SK-N-SH (cell line): ENCODE measurements around the gene TNRC6B. TPM values are rescaled to one million over a fixed set of nuclear protein-coding genes. Genes with fewer than 3 reads are reported as not detected.

Experiments used
- CTCF ChIA-PET: fragments of 300-600, 350-600 bp; formaldehyde crosslinking; extraction: SDS; loops from one replicate; lab custom pipeline; 2021; lab: Yijun Ruan, JAX
- POLR2A ChIA-PET: fragments of 350-600 bp; sonication (Branson Sonifier 250); formaldehyde crosslinking; extraction: SDS; loops from one replicate; lab custom pipeline; 2020; ENCODE audit warnings: antibody characterized with exemption, inconsistent platforms; lab: Yijun Ruan, JAX
- DNase-seq: peaks from one replicate; pipeline ENCODE4 v3.0.0; 2012
- H2AFZ ChIP-seq: fragments of 200-600 bp; sonication (generic); 2 replicates; pipeline ENCODE4 v1.8.1; 2016; ENCODE audit warnings: antibody characterized with exemption, mild to moderate bottlenecking, low read depth
- H3F3A ChIP-seq: fragments of 200-600 bp; sonication (generic); replicated peaks from 2 replicates; pipeline ENCODE3; 2016; ENCODE audit warnings: antibody characterized with exemption, mild to moderate bottlenecking; ENCODE audit not compliant: insufficient read depth
- H3K27ac ChIP-seq, 2 experiments: fragments of 200-500 bp in 1 of 2; fragments of 200-600 bp in 1 of 2; sonication (Bioruptor generic) in 1 of 2; sonication (generic), shearing (Covaris generic) in 1 of 2; 2 replicates each; pipeline versions ENCODE4 v1.5.1 to v1.6.1; 2014 to 2016; ENCODE audit warnings: low read depth in 2 of 2, inconsistent platforms in 1 of 2, low read length in 1 of 2, mild to moderate bottlenecking in 1 of 2, mixed read lengths in 1 of 2
- H3K27me3 ChIP-seq: fragments of 200-600 bp; sonication (generic), shearing (Covaris generic); 2 replicates; pipeline ENCODE4 v1.6.1; 2016; ENCODE audit warnings: mixed run types; ENCODE audit not compliant: insufficient read depth
- H3K36me3 ChIP-seq, 2 experiments: fragments of 200-500 bp in 1 of 2; fragments of 200-600 bp in 1 of 2; sonication (Bioruptor generic) in 1 of 2; sonication (generic) in 1 of 2; replicated peaks in 1 of 2; 2 replicates each; pipeline versions ENCODE3 to v1.5.1; 2014 to 2016; ENCODE audit warnings: low read length in 1 of 2, mild to moderate bottlenecking in 1 of 2; ENCODE audit not compliant: insufficient read depth in 2 of 2, control insufficient read depth in 1 of 2
- H3K4me1 ChIP-seq, 2 experiments: fragments of 200-500 bp in 1 of 2; fragments of 200-600 bp in 1 of 2; sonication (Bioruptor generic) in 1 of 2; sonication (generic), shearing (Covaris generic) in 1 of 2; 2 replicates each; pipeline versions ENCODE4 v1.5.1 to v1.6.1; 2014 to 2016; ENCODE audit warnings: low read depth in 1 of 2, low read length in 1 of 2, mixed run types in 1 of 2; ENCODE audit not compliant: insufficient read depth in 2 of 2, control insufficient read depth in 1 of 2
- H3K4me2 ChIP-seq: fragments of 200-600 bp; sonication (generic), shearing (Covaris generic); 2 replicates; pipeline ENCODE4 v1.6.1; 2017; ENCODE audit warnings: mixed run types
- H3K4me3 ChIP-seq, 2 experiments: fragments of 200-500 bp in 1 of 2; fragments of 200-600 bp in 1 of 2; sonication (Bioruptor generic) in 1 of 2; sonication (generic), shearing (Covaris generic) in 1 of 2; 2 replicates each; pipeline versions ENCODE4 v1.5.1 to v1.8.1; 2014 to 2016; ENCODE audit warnings: low read depth in 2 of 2, inconsistent platforms in 1 of 2, low read length in 1 of 2, mild to moderate bottlenecking in 1 of 2, mixed read lengths in 1 of 2, moderate library complexity in 1 of 2
- H3K79me2 ChIP-seq: fragments of 200-600 bp; sonication (generic); 2 replicates; pipeline ENCODE4 v1.8.1; 2017; ENCODE audit warnings: mild to moderate bottlenecking; ENCODE audit not compliant: insufficient read depth
- H3K9ac ChIP-seq: fragments of 200-600 bp; sonication (generic); 2 replicates; pipeline ENCODE4 v1.6.1; 2017; ENCODE audit warnings: mixed run types
- H3K9me2 ChIP-seq: fragments of 200-600 bp; sonication (generic); 2 replicates; pipeline ENCODE4 v1.6.1; 2017; ENCODE audit warnings: mixed run types
- H3K9me3 ChIP-seq: fragments of 200-600 bp; sonication (generic); 2 replicates; pipeline ENCODE4 v1.6.1; 2017; ENCODE audit warnings: mixed run types, mild to moderate bottlenecking, moderate library complexity
- H4K20me1 ChIP-seq: fragments of 200-600 bp; sonication (generic); 2 replicates; pipeline ENCODE4 v1.6.1; 2017; ENCODE audit warnings: mild to moderate bottlenecking, mixed run types; ENCODE audit not compliant: insufficient read depth
- CHD2 ChIP-seq: fragments of 150-350 bp; IDR thresholded peaks from 2 replicates; pipeline ENCODE4 v1.6.1; 2018; ENCODE audit warnings: low read length; ENCODE audit not compliant: partially characterized antibody
- ELF1 ChIP-seq: IDR thresholded peaks from 2 replicates; pipeline ENCODE4 v1.4.0; 2012
- EP300 ChIP-seq, 2 experiments: IDR thresholded peaks; 2 replicates each; pipeline versions ENCODE4 v1.4.0 to v1.6.1; 2012; ENCODE audit warnings: borderline replicate concordance in 1 of 2, low read depth in 1 of 2, low read length in 1 of 2
- FOSL2 ChIP-seq: IDR thresholded peaks from 2 replicates; pipeline ENCODE4 v1.4.0; 2012; ENCODE audit warnings: low read depth, mild to moderate bottlenecking, moderate library complexity, borderline replicate concordance
- FOXJ3 ChIP-seq: sonication (generic); formaldehyde crosslinking; IDR thresholded peaks from 2 replicates; pipeline ENCODE4 v1.5.1; 2020; ENCODE audit warnings: mild to moderate bottlenecking, missing genetic modification reagents
- GABPA ChIP-seq: IDR thresholded peaks from 2 replicates; pipeline ENCODE4 v1.4.0; 2012; ENCODE audit warnings: low read depth, mild to moderate bottlenecking
- GATA2 ChIP-seq: sonication (generic); formaldehyde crosslinking; IDR thresholded peaks from 2 replicates; pipeline ENCODE4 v1.5.0; 2020; ENCODE audit warnings: mild to moderate bottlenecking, missing genetic modification reagents
- JUND ChIP-seq: IDR thresholded peaks from 2 replicates; pipeline ENCODE4 v1.4.0; 2012
- MEF2A ChIP-seq: IDR thresholded peaks from 2 replicates; pipeline ENCODE4 v1.4.0; 2012; ENCODE audit warnings: low read depth, borderline replicate concordance
- NFIC ChIP-seq: IDR thresholded peaks from 2 replicates; pipeline ENCODE4 v1.4.0; 2012; ENCODE audit warnings: borderline replicate concordance
- RAD21 ChIP-seq: IDR thresholded peaks from 2 replicates; pipeline ENCODE4 v1.6.1; 2012; ENCODE audit warnings: mild to moderate bottlenecking, low read length
- TCF12 ChIP-seq: IDR thresholded peaks from 2 replicates; pipeline ENCODE4 v1.4.0; 2012
- WGBS: methylation state at CpG from one replicate; pipeline ENCODE4 v1.1.6; 2017; ENCODE audit warnings: low lambda C conversion rate; 5-methylcytosine and 5-hydroxymethylcytosine counted together
- polyA plus RNA-seq, 3 experiments: library from polyadenylated mRNA; depleted of rRNA; stranded (reverse); fragments of >200 nt; gene quantifications; 2 replicates each; pipeline ENCODE4 v1.2.3, GENCODE V29; 2012
- TF ChIP-seq, protein P1 (sequence below): fragments of 200-600 bp; sonication (generic); IDR thresholded peaks from 2 replicates; pipeline ENCODE4 v1.6.1; 2017; ENCODE audit warnings: antibody characterized with exemption, mild to moderate bottlenecking, moderate library complexity
- TF ChIP-seq, protein P2 (sequence below): IDR thresholded peaks from 2 replicates; pipeline ENCODE4; 2012
- TF ChIP-seq, protein P3 (sequence below): IDR thresholded peaks from 2 replicates; pipeline ENCODE4 v1.4.0; 2012; ENCODE audit warnings: low read depth
- TF ChIP-seq, protein P4 (sequence below): fragments of 150-350 bp; IDR thresholded peaks from 2 replicates; pipeline ENCODE4 v1.6.1; 2017; ENCODE audit warnings: antibody characterized with exemption, low read length, low read depth, borderline replicate concordance

The TNRC6B gene
- polyA plus RNA-seq, 1 of the 3 experiments (the other 2 are of a cell fraction), result 1.2 TPM

DNA sequence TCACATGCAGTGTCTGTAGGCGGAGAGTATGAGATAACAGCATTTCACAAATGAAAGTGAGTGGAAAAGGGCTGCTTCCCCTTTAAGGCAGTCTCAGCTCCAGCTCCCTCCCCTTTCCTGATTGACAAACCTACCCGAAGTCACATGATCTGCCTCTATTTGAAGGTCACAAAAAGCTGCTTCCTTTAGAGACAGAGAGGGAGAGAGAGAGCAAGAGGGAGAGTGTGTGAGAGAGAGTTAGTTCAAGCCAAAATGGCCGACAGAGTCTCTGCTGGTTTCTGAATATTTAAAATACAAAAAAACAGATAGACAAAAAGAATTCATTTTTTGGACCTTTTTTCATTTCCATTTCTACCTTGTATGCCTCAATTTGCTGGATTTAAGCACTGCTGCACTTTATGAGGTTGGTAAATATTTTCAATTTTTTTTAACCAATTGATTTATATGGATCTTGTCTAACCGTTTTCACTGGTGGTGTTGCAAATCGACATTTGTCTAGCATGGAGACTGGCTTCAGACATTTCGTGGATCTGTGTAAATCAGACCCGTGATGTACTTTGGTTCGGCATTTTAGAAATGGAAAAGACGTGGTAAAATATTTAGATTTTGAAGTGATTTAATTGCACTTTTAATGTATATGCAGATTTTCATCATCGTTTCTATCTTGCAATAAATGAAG is at the start of gene TNRC6B (continued):
- TF ChIP-seq, protein P1, sequence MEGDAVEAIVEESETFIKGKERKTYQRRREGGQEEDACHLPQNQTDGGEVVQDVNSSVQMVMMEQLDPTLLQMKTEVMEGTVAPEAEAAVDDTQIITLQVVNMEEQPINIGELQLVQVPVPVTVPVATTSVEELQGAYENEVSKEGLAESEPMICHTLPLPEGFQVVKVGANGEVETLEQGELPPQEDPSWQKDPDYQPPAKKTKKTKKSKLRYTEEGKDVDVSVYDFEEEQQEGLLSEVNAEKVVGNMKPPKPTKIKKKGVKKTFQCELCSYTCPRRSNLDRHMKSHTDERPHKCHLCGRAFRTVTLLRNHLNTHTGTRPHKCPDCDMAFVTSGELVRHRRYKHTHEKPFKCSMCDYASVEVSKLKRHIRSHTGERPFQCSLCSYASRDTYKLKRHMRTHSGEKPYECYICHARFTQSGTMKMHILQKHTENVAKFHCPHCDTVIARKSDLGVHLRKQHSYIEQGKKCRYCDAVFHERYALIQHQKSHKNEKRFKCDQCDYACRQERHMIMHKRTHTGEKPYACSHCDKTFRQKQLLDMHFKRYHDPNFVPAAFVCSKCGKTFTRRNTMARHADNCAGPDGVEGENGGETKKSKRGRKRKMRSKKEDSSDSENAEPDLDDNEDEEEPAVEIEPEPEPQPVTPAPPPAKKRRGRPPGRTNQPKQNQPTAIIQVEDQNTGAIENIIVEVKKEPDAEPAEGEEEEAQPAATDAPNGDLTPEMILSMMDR, result no peak
- TF ChIP-seq, protein P2, sequence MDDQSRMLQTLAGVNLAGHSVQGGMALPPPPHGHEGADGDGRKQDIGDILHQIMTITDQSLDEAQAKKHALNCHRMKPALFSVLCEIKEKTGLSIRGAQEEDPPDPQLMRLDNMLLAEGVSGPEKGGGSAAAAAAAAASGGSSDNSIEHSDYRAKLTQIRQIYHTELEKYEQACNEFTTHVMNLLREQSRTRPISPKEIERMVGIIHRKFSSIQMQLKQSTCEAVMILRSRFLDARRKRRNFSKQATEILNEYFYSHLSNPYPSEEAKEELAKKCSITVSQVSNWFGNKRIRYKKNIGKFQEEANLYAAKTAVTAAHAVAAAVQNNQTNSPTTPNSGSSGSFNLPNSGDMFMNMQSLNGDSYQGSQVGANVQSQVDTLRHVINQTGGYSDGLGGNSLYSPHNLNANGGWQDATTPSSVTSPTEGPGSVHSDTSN, result peak; percentile 87

DNA sequence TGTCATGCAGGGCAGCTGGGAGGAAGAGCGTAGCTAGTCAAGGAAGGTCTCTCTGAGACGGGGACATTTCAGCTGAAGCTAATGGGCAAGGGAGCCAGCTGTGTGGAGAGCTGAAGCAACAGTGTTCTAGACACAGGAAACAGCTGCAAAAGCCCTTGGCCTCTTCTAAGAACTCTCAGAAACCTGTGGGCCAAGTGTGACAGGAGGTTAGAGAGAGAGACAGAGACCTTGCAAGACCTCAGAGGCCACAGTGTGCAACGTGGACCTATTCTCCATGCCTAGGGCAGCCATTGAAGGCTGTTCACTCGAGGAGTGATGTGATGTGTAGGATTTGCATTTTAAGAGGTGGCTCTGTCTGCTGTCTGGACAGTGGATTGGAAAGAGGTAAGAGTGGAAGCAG is 48.7 kb upstream of the TNRC6B start:
- no peaks in the 10 kb centered on the region for H3F3A ChIP-seq
- ChIA-PET POLR2A (no interaction called here), CTCF (no interaction called here)
- WGBS, result 93% methylated on average over 4 of the region's 4 CpGs
- H4K20me1 ChIP-seq, result no peaks in the 10 kb centered on the region
- no peak overlapping the region for H3K4me2 ChIP-seq
- H3K9ac ChIP-seq, result no peak overlapping the region
- H2AFZ ChIP-seq, result no peak overlapping the region
- no peak overlapping the region for H3K27ac ChIP-seq
- no peaks in the 10 kb centered on the region for H3K9me3 ChIP-seq
- H3K9me2 ChIP-seq, result no peaks in the 10 kb centered on the region
- H3K4me3 ChIP-seq, result no peak overlapping the region
- no peaks in the 10 kb centered on the region for H3K79me2 ChIP-seq
- no peaks in the 10 kb centered on the region; a peak in 1 of 4 replicates for H3K4me1 ChIP-seq
- no peak for TF ChIP-seq FOXJ3 (CRISPR knock-in tag)
- no peaks in the 10 kb centered on the region for H3K36me3 ChIP-seq
- no peak for DNase-seq
- no peaks in the 10 kb centered on the region for H3K27me3 ChIP-seq

DNA sequence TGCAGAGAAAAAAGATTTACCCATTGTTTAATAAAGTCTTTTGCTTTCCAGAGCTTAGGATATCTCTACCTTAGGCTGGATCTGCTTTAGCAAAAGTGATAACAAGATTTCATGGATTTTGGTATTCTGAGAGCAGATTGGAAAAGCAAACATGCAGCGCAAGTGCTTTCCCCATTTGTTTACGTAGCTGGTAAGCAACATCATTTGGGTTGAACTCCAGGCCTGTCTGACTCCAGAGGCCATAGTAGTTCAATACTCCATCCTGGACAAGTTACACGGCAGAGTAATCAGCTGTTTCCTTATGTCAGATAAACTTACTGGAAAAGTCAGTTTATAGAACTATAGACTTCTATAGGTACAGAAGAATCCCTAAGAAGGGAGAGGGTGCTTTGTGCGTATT is 40.6 kb upstream of the TNRC6B start:
- POLR2A ChIA-PET, result no interaction called here
- 97% methylated on average over 4 of the region's 4 CpGs for WGBS
- TF ChIP-seq EP300 (IDR thresholded peaks at IDR 0.05; ENCODE audit: borderline replicate concordance in 1 of 2, low read depth in 1 of 2, low read length in 1 of 2) (no peak), JUND (no peak), GABPA (no peak), FOSL2 (no peak), CHD2 (no peak), MEF2A (no peak), GATA2 (CRISPR knock-in tag) (no peak), NFIC (no peak), TCF12 (no peak), RAD21 (no peak), ELF1 (no peak)
- TF ChIP-seq, protein P2, result no peak
- TF ChIP-seq, protein P3, sequence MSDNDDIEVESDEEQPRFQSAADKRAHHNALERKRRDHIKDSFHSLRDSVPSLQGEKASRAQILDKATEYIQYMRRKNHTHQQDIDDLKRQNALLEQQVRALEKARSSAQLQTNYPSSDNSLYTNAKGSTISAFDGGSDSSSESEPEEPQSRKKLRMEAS, result no peak
- TF ChIP-seq, protein P1, result no peak
- TF ChIP-seq, protein P4, sequence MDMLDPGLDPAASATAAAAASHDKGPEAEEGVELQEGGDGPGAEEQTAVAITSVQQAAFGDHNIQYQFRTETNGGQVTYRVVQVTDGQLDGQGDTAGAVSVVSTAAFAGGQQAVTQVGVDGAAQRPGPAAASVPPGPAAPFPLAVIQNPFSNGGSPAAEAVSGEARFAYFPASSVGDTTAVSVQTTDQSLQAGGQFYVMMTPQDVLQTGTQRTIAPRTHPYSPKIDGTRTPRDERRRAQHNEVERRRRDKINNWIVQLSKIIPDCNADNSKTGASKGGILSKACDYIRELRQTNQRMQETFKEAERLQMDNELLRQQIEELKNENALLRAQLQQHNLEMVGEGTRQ, result no peak
- Histone ChIP-seq H2AFZ (no peak overlapping the region), H3K4me2 (no peak overlapping the region), H3K36me3 (no peaks in the 10 kb centered on the region), H3F3A (no peaks in the 10 kb centered on the region), H3K4me1 (no peaks in the 10 kb centered on the region), H3K4me3 (no peak overlapping the region), H3K27me3 (no peaks in the 10 kb centered on the region), H3K27ac (no peak overlapping the region), H3K9ac (no peak overlapping the region), H3K9me2 (no peaks in the 10 kb centered on the region), H3K79me2 (no peaks in the 10 kb centered on the region), H4K20me1 (no peaks in the 10 kb centered on the region), H3K9me3 (no peaks in the 10 kb centered on the region)
- CTCF ChIA-PET, result no interaction called here
- DNase-seq, result no peak
